ENCODE measurements around the gene OAS2. TPM values are rescaled to one million over a fixed set of nuclear protein-coding genes. Genes with fewer than 3 reads are reported as not detected.

OAS2 gene
- total and polyA plus RNA-seq, 2 of the 4 experiments (the other 2 are of a cell fraction), result under 0.01 TPM; not detected in 1

GRCh38 chr12:112939761-112940381 lies 38.4 kb upstream of the OAS2 start:
- H3K27me3 ChIP-seq (ENCODE audit: control insufficient read depth, insufficient read depth, low read length), result no peaks in the 10 kb centered on the region
- H3K9ac ChIP-seq (ENCODE audit: low read depth, low read length), result no peak overlapping the region; the same call in 1 of the 2 replicates
- peak overlapping the region; percentile 32; the same call in 1 of the 2 replicates for H3K56ac ChIP-seq (ENCODE audit: extremely low read depth, insufficient read depth, low read length)
- H2AK9ac ChIP-seq (replicated peaks; ENCODE audit: low read depth, low read length, poor library complexity), result peak overlapping the region; percentile 55
- 0 out of 2 replicates have a peak, but pooled peaks cover 3% of the 10 kb centered on the region for H3K9me1 ChIP-seq (ENCODE audit: insufficient read depth, low read length)
- peaks cover 2% of the 10 kb centered on the region for H3K4me1 ChIP-seq (ENCODE audit: control insufficient read depth, insufficient read depth, low read length)
- H2AK5ac ChIP-seq (ENCODE audit: low read depth, low read length), result no peak overlapping the region
- no peak overlapping the region for H2BK5ac ChIP-seq (ENCODE audit: low read depth, low read length, poor library complexity, severe bottlenecking)
- no peak for DNase-seq
- no peaks in the 10 kb centered on the region for H4K20me1 ChIP-seq (ENCODE audit: insufficient read depth, low read length)
- H4K5ac ChIP-seq (ENCODE audit: low read depth, low read length), result no peak overlapping the region
- H2BK120ac ChIP-seq (ENCODE audit: low read depth, low read length), result no peak overlapping the region
- no TSS peak for BruUV-seq (replicated peaks)
- H2BK15ac ChIP-seq (ENCODE audit: low read depth, low read length), result no peak overlapping the region
- no peak overlapping the region for H3K14ac ChIP-seq (replicated peaks; ENCODE audit: low read depth, low read length)
- no peaks in the 10 kb centered on the region for H3K9me3 ChIP-seq (ENCODE audit: control insufficient read depth, insufficient read depth, low read length)
- H3K4me3 ChIP-seq (ENCODE audit: insufficient read depth, low read depth, low read length), result no peak overlapping the region
- peak overlapping the region; percentile 76 for H2AFZ ChIP-seq (replicated peaks; ENCODE audit: low read length, poor library complexity)
- H3K27ac ChIP-seq (ENCODE audit: insufficient read depth, low read length), result no peak overlapping the region
- H3K4ac ChIP-seq (ENCODE audit: low read depth, low read length), result no peak overlapping the region
- CTCF ChIA-PET, result interaction anchor here (1.2 kb wide), 1 partner anchor 9 kb away, joined by 3 read pairs; no protein-coding TSS in a partner anchor
- WGBS, 2 experiments (ENCODE audit: extremely low coverage in 2 of 2, insufficient read length in 1 of 2), result 43% methylated on average over 1 of the region's 7 CpGs; no CpG with 5 or more reads in 1 of the 2 experiments
- TF ChIP-seq BHLHE40 (IDR thresholded peaks at IDR 0.05; ENCODE audit: low read depth, low read length) (no peak), RCOR1 (IDR thresholded peaks at IDR 0.05; ENCODE audit: insufficient replicate concordance, low read length) (no peak), MXI1 (IDR thresholded peaks at IDR 0.05; ENCODE audit: borderline replicate concordance, low read depth, low read length) (no peak), MAFK (IDR thresholded peaks at IDR 0.05; ENCODE audit: low read depth, low read length) (no peak), USF2 (IDR thresholded peaks at IDR 0.05; ENCODE audit: low read depth, low read length) (no peak), CTCF (conservative IDR thresholded peaks at IDR 0.05; ENCODE audit: low read depth, low read length) (no peak), SMC3 (IDR thresholded peaks at IDR 0.05; ENCODE audit: low read depth, low read length) (no peak), FOS (IDR thresholded peaks at IDR 0.05; ENCODE audit: low read depth, low read length) (no peak), CHD1 (IDR thresholded peaks at IDR 0.05; ENCODE audit: low read depth, low read length) (no peak), RAD21 (IDR thresholded peaks at IDR 0.05; ENCODE audit: low read length) (no peak), RFX5 (IDR thresholded peaks at IDR 0.05; ENCODE audit: low read depth, low read length) (no peak), NFE2L2 (IDR thresholded peaks at IDR 0.05; ENCODE audit: low read depth, low read length) (no peak), POLR2A (IDR thresholded peaks at IDR 0.05; ENCODE audit: low read depth, low read length) (no peak), CEBPB (IDR thresholded peaks at IDR 0.05; ENCODE audit: low read depth, low read length) (no peak), ELK1 (IDR thresholded peaks at IDR 0.05; ENCODE audit: borderline replicate concordance, low read depth, low read length) (no peak), MAZ (IDR thresholded peaks at IDR 0.05; ENCODE audit: borderline replicate concordance, low read depth, low read length) (no peak)
- H3K23ac ChIP-seq (ENCODE audit: low read depth, low read length), result peak overlapping the region; percentile 38
- intact Hi-C loops (cut with micrococcal nuclease) (no loop called here), dilution Hi-C loops (cut with HindIII; ENCODE audit: low sequenced_read_pairs, unreplicated experiment) (no loop called here), in situ Hi-C loops (cut with MboI; ENCODE audit: low sequenced_read_pairs) (no loop called here)
- no peak overlapping the region; the same call in 1 of the 2 replicates for H3K4me2 ChIP-seq (ENCODE audit: low read depth, low read length)
- H3K36me3 ChIP-seq (ENCODE audit: control insufficient read depth, insufficient read depth, low read length), result no peaks in the 10 kb centered on the region
- POLR2A ChIA-PET (ENCODE audit: unreplicated experiment), result no interaction called here
- ATAC-seq (ENCODE audit: low read depth), result no peak
- H4K8ac ChIP-seq (ENCODE audit: low read depth in 2 of 2, low read length in 2 of 2), result no peak overlapping the region
- no peak overlapping the region for H2BK20ac ChIP-seq (ENCODE audit: low read depth, low read length)
- H3K79me1 ChIP-seq (ENCODE audit: low read depth in 1 of 2, low read length in 2 of 2), result peaks cover 0 to 7% of the 10 kb centered on the region in 2 experiments; a peak in 1 of 4 replicates
- no peak overlapping the region for H3K18ac ChIP-seq (ENCODE audit: low read depth, low read length)
- H4K91ac ChIP-seq (ENCODE audit: insufficient read depth, low read depth, low read length), result no peak overlapping the region
